ENCODE results near the gene PGM5. TPM values are rescaled to one million over a fixed set of nuclear protein-coding genes. Genes with fewer than 3 reads are reported as not detected.

Gene PGM5
- total and polyA plus RNA-seq, 2 of the 4 experiments (the other 2 are of a cell fraction) = 8.3 to 14.7 TPM

- Histone ChIP-seq H3K14ac (replicated peaks; ENCODE audit: low read depth, low read length) (no peak overlapping the region), H3K36me3 (ENCODE audit: control insufficient read depth, insufficient read depth, low read length) (no peaks in the 10 kb centered on the region), H3K4me2 (ENCODE audit: low read depth, low read length) (no peak overlapping the region), H3K9me1 (ENCODE audit: insufficient read depth, low read length) (no peaks in the 10 kb centered on the region; the same call in 1 of the 2 replicates), H3K23ac (ENCODE audit: low read depth, low read length) (no peak overlapping the region), H2AK9ac (replicated peaks; ENCODE audit: low read depth, low read length, poor library complexity) (no peak overlapping the region), H3K4me1 (ENCODE audit: control insufficient read depth, insufficient read depth, low read length) (peaks cover 9% of the 10 kb centered on the region), H2BK15ac (ENCODE audit: low read depth, low read length) (no peak overlapping the region), H3K9ac (ENCODE audit: low read depth, low read length) (no peak overlapping the region), H4K8ac (ENCODE audit: low read depth in 2 of 2, low read length in 2 of 2) (no peak overlapping the region), H2BK20ac (ENCODE audit: low read depth, low read length) (no peak overlapping the region), H4K5ac (ENCODE audit: low read depth, low read length) (no peak overlapping the region), H4K91ac (ENCODE audit: insufficient read depth, low read depth, low read length) (no peak overlapping the region), H3K27me3 (ENCODE audit: control insufficient read depth, insufficient read depth, low read length) (no peaks in the 10 kb centered on the region), H3K4me3 (ENCODE audit: insufficient read depth, low read depth, low read length) (no peak overlapping the region), H2AK5ac (ENCODE audit: low read depth, low read length) (no peak overlapping the region), H3K18ac (ENCODE audit: low read depth, low read length) (no peak overlapping the region), H2AFZ (replicated peaks; ENCODE audit: low read length, poor library complexity) (no peak overlapping the region), H2BK120ac (ENCODE audit: low read depth, low read length) (no peak overlapping the region), H3K79me1 (ENCODE audit: low read depth in 1 of 2, low read length in 2 of 2) (no peaks in the 10 kb centered on the region), H4K20me1 (ENCODE audit: insufficient read depth, low read length) (no peaks in the 10 kb centered on the region), H3K9me3 (ENCODE audit: control insufficient read depth, insufficient read depth, low read length) (no peaks in the 10 kb centered on the region), H3K27ac (ENCODE audit: insufficient read depth, low read length) (no peak overlapping the region), H2BK5ac (ENCODE audit: low read depth, low read length, poor library complexity, severe bottlenecking) (no peak overlapping the region), H3K56ac (ENCODE audit: extremely low read depth, insufficient read depth, low read length) (no peak overlapping the region), H3K4ac (ENCODE audit: low read depth, low read length) (no peak overlapping the region)
- no peak for ATAC-seq (ENCODE audit: low read depth)
- intact Hi-C loops (cut with micrococcal nuclease) (no loop called here), in situ Hi-C loops (cut with MboI; ENCODE audit: low sequenced_read_pairs) (no loop called here), dilution Hi-C loops (cut with HindIII; ENCODE audit: low sequenced_read_pairs, unreplicated experiment) (no loop called here)
- WGBS, 2 experiments (ENCODE audit: extremely low coverage in 2 of 2, insufficient read length in 1 of 2) = no CpG with 5 or more reads among the region's 4 CpGs
- no peak for DNase-seq
- no TSS peak for BruUV-seq (replicated peaks)
- ChIA-PET CTCF (no interaction called here), POLR2A (ENCODE audit: unreplicated experiment) (no interaction called here)
- TF ChIP-seq RAD21 (IDR thresholded peaks at IDR 0.05; ENCODE audit: low read length) (no peak), SMC3 (IDR thresholded peaks at IDR 0.05; ENCODE audit: low read depth, low read length) (no peak), FOS (IDR thresholded peaks at IDR 0.05; ENCODE audit: low read depth, low read length) (no peak), CHD1 (IDR thresholded peaks at IDR 0.05; ENCODE audit: low read depth, low read length) (no peak), MXI1 (IDR thresholded peaks at IDR 0.05; ENCODE audit: borderline replicate concordance, low read depth, low read length) (no peak), POLR2A (IDR thresholded peaks at IDR 0.05; ENCODE audit: low read depth, low read length) (no peak), BHLHE40 (IDR thresholded peaks at IDR 0.05; ENCODE audit: low read depth, low read length) (no peak), CTCF (conservative IDR thresholded peaks at IDR 0.05; ENCODE audit: low read depth, low read length) (no peak), MAZ (IDR thresholded peaks at IDR 0.05; ENCODE audit: borderline replicate concordance, low read depth, low read length) (no peak)
Measured at GRCh38 chr9:68502279-68502678, 145.9 kb downstream of the PGM5 start.
